Measurements from ENCODE around the gene GLMN.

Gene GLMN

DNA sequence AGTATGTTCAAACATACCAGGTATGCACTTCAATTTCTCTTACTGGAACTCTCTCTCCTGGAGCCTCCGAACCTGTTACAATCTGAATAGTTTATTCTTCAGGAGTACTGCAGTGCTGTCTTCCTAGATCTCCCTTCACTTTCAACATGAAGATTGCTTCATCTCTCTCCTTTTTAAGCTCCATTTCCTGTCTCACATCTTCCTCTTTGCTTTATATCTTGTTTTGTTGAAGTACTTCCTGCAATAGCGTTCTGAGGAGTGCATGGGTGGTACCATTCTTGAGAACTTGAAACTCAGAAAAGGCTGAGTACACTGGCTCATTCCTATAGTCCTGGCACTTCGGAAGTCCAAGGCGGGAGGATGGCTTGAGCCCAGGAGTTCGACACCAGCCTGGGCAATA is 96.8 kb downstream of the GLMN start:
- Histone ChIP-seq H3K9me3 (no peaks in the 10 kb centered on the region), H3K36me3 (replicated peaks) (no peaks in the 10 kb centered on the region), H3K27me3 (ENCODE audit: low read depth) (no peaks in the 10 kb centered on the region), H3K4me1 (no peaks in the 10 kb centered on the region), H3K4me3 (no peak overlapping the region)
- DNase-seq (ENCODE audit: low spot score in 2 of 2), result no peak
- in situ Hi-C loops (cut with MboI; ENCODE audit: low sequenced_read_pairs), result no loop called here

All from HAP-1 (cell line).